Colonic mucosa (tissue), 4 donors: Measurements from ENCODE around the gene ZNF318. TPM values are rescaled to one million over a fixed set of nuclear protein-coding genes. Genes with fewer than 3 reads are reported as not detected.

Experiments used
- DNase-seq: peaks from one replicate; pipeline ENCODE4 v3.0.0-alpha.2; 2020
- H3K27ac ChIP-seq: fragments of 200-600 bp; one replicate; pipeline ENCODE4 v1.8.0; 2021
- H3K27me3 ChIP-seq: fragments of 200-600 bp; one replicate; pipeline ENCODE4 v1.8.0; 2021
- H3K36me3 ChIP-seq: fragments of 200-600 bp; one replicate; pipeline ENCODE4 v1.8.0; 2021
- H3K4me1 ChIP-seq: fragments of 200-600 bp; one replicate; pipeline ENCODE4 v1.8.0; 2021; ENCODE audit warnings: mild to moderate bottlenecking
- H3K4me3 ChIP-seq: fragments of 200-600 bp; one replicate; pipeline ENCODE4 v1.8.0; 2021
- H3K9ac ChIP-seq, 2 donors: one replicate each; pipeline ENCODE4 v1.7.0; 2013; ENCODE audit warnings: control low read depth in 2 of 2, low read depth in 2 of 2, low read length in 2 of 2
- H3K9me3 ChIP-seq: fragments of 200-600 bp; one replicate; pipeline ENCODE4 v1.8.0; 2021
- intact Hi-C: fragments of 100-400 bp; cut with DNase I; formaldehyde crosslinking; loops from one replicate; pipeline ENCODE4 v1.14.1; 2022
- total RNA-seq, 2 donors: library from RNA; stranded (reverse); fragmentation: NEBNext Ultra II Directional in 1 of 2; extraction: Animal tissue kit (Norgen Biotek cat#: 25700) in 1 of 2; gene quantifications; one replicate each; pipeline ENCODE4 v1.2.1, GENCODE V29; 2021
- TF ChIP-seq, protein P1 (sequence below): fragments of 200-600 bp; IDR thresholded peaks from one replicate; pipeline ENCODE4 v1.8.0; 2022; ENCODE audit warnings: antibody characterized with exemption, mild to moderate bottlenecking
- donor health status: healthy.
- donor health status: DM: no; HTN: no; CAD: no.
- donor health status: DM: no; HTN: no; CAD: no.

ZNF318 gene
- total RNA-seq, 2 donors from 2014 or later, result 12.3 TPM

DNA sequence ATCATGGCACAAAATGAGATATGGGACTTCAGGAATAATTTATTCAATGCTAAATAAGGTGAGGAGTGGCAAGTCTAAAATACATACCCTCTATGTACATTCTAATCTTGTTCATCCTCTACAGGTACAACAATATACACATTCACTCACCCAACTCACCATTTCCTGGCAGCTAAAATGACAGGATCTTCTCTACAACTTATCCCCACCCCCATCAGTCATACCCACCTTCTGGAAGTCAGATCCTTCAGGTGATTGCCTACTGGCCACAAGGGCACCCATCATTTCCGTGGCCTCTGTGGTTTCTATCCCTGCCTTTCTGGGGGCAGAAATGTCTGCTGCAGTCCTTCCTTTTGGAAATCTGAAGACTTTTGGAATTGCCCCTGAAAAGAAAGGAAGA is 38.0 kb downstream of the ZNF318 start:
- no peaks in the 10 kb centered on the region for H3K36me3 ChIP-seq
- DNase-seq, result no peak
- TF ChIP-seq, protein P1, sequence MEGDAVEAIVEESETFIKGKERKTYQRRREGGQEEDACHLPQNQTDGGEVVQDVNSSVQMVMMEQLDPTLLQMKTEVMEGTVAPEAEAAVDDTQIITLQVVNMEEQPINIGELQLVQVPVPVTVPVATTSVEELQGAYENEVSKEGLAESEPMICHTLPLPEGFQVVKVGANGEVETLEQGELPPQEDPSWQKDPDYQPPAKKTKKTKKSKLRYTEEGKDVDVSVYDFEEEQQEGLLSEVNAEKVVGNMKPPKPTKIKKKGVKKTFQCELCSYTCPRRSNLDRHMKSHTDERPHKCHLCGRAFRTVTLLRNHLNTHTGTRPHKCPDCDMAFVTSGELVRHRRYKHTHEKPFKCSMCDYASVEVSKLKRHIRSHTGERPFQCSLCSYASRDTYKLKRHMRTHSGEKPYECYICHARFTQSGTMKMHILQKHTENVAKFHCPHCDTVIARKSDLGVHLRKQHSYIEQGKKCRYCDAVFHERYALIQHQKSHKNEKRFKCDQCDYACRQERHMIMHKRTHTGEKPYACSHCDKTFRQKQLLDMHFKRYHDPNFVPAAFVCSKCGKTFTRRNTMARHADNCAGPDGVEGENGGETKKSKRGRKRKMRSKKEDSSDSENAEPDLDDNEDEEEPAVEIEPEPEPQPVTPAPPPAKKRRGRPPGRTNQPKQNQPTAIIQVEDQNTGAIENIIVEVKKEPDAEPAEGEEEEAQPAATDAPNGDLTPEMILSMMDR, result no peak
- H3K27ac ChIP-seq, result no peak overlapping the region
- no peak overlapping the region for H3K4me3 ChIP-seq
- no peaks in the 10 kb centered on the region for H3K4me1 ChIP-seq
- no peak overlapping the region for H3K9ac ChIP-seq
- intact Hi-C loops, result no loop called here
- H3K27me3 ChIP-seq, result no peaks in the 10 kb centered on the region
- H3K9me3 ChIP-seq, result no peaks in the 10 kb centered on the region

GRCh38 chr6:43328528-43328927 is 40.9 kb downstream of the ZNF318 start:
- TF ChIP-seq, protein P1, result no peak
- DNase-seq, result no peak
- no peak overlapping the region for H3K4me3 ChIP-seq
- H3K4me1 ChIP-seq, result no peaks in the 10 kb centered on the region
- no peak overlapping the region for H3K27ac ChIP-seq
- intact Hi-C loops, result no loop called here
- no peaks in the 10 kb centered on the region for H3K9me3 ChIP-seq
- no peak overlapping the region for H3K9ac ChIP-seq
- no peaks in the 10 kb centered on the region for H3K27me3 ChIP-seq
- H3K36me3 ChIP-seq, result no peaks in the 10 kb centered on the region

DNA sequence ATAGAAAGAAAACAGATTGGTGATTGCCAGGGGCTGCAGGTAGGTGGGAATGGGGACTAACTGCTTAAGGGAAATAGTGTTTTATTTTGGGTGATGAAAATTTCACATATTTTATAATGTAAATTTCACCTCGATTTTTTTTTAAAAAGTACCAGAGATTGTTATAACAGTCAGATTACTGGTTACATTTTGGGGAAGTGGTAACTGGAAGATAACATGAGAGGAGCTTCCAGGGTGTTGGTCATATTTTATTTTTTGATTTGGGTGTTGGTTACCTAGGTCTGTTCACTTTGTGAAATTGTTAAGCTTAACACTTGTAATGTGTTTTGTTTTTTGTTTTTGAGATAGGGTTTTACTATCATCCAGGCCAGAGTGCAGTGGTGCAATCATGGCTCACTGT is 43.6 kb downstream of the ZNF318 start:
- TF ChIP-seq, protein P1, result no peak
- Histone ChIP-seq H3K9ac (no peak overlapping the region), H3K9me3 (no peaks in the 10 kb centered on the region), H3K4me3 (no peak overlapping the region), H3K27ac (no peak overlapping the region), H3K4me1 (no peaks in the 10 kb centered on the region), H3K27me3 (no peaks in the 10 kb centered on the region), H3K36me3 (no peaks in the 10 kb centered on the region)
- DNase-seq, result no peak
- intact Hi-C loops, result no loop called here

- TF ChIP-seq, protein P1, result no peak
- Histone ChIP-seq H3K9ac (no peak overlapping the region), H3K9me3 (no peaks in the 10 kb centered on the region), H3K27me3 (no peaks in the 10 kb centered on the region), H3K27ac (no peak overlapping the region), H3K4me1 (no peaks in the 10 kb centered on the region), H3K36me3 (no peaks in the 10 kb centered on the region), H3K4me3 (no peak overlapping the region)
- intact Hi-C loops, result no loop called here
- DNase-seq, result no peak
Observed at GRCh38 chr6:43318011-43318410, 51.4 kb downstream of the ZNF318 start.

DNA sequence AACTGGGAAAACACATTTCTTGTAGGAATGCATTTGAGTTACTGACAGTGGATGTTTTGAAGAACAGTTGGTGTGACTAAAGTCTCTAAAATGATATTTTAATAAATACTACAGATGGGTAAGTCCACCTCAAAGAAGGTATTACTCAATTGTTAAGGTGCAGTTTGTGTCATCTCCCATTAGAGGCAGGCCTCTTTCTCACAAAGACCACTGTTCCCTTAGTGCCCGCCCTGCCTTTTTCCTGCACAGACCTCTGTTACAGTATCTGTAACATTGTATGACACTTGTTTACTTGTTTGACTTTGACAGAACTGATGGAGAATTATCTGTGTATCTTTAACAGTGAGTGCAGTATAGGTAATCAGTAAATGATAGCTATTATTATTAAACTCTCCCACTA is 55.6 kb downstream of the ZNF318 start:
- intact Hi-C loops, result no loop called here
- DNase-seq, result no peak
- H3K4me1 ChIP-seq, result no peaks in the 10 kb centered on the region

More for the DNA sequence above, 55.6 kb downstream of the ZNF318 start:
- no peak overlapping the region for H3K27ac ChIP-seq
- TF ChIP-seq, protein P1, result no peak
- H3K27me3 ChIP-seq, result no peaks in the 10 kb centered on the region
- H3K9ac ChIP-seq, result no peak overlapping the region
- no peak overlapping the region for H3K4me3 ChIP-seq
- H3K36me3 ChIP-seq, result no peaks in the 10 kb centered on the region
- H3K9me3 ChIP-seq, result no peaks in the 10 kb centered on the region
